IMR-90 (cell line): ENCODE measurements around the gene COL6A5. TPM values are rescaled to one million over a fixed set of nuclear protein-coding genes. Genes with fewer than 3 reads are reported as not detected.
"Not testable (repeated sequence)": the region's sequence is repeated elsewhere in the genome, so short reads cannot be mapped to it uniquely, and the experiment has no call there.

Experiments
- ATAC-seq: fragments of 200-7000 bp; cut with Tn5 transposase; 2 replicates; pipeline ENCODE4 v1.9.1; 2020; ENCODE audit warnings: low read depth, mild to moderate bottlenecking, moderate library complexity
- BruUV-seq: library from RNA; stranded (reverse); fragments of 400-500 nt; replicated peaks from 2 replicates; lab custom pipeline; 2021; lab: Mats Ljungman, UMichigan
- CTCF ChIA-PET: fragments of 300-600 bp; formaldehyde crosslinking; extraction: SDS; loops from one replicate; lab custom pipeline; 2021; ENCODE audit warnings: antibody characterized with exemption; lab: Yijun Ruan, JAX
- POLR2A ChIA-PET: fragments of 300-600 bp; sonication (Branson Sonifier 250); formaldehyde crosslinking; loops from one replicate; lab custom pipeline; 2022; ENCODE audit warnings: antibody characterized with exemption; ENCODE audit not compliant: unreplicated experiment; lab: Charles Lee
- DNase-seq: peaks from one replicate; pipeline ENCODE4 v3.0.0; 2013
- H2AFZ ChIP-seq: replicated peaks from 2 replicates; pipeline ENCODE3; 2013; ENCODE audit warnings: low read length, mild to moderate bottlenecking; ENCODE audit not compliant: poor library complexity
- H2AK5ac ChIP-seq: 2 replicates; pipeline ENCODE4 v1.6.1; 2013; ENCODE audit warnings: low read depth, low read length, inconsistent platforms
- H2AK9ac ChIP-seq: replicated peaks from 2 replicates; pipeline ENCODE3; 2013; ENCODE audit warnings: mild to moderate bottlenecking, low read depth, low read length, moderate library complexity; ENCODE audit not compliant: poor library complexity
- H2BK120ac ChIP-seq: 2 replicates; pipeline ENCODE4 v1.6.1; 2013; ENCODE audit warnings: low read depth, low read length, inconsistent platforms
- H2BK15ac ChIP-seq: 3 replicates; pipeline ENCODE4 v1.6.1; 2013; ENCODE audit warnings: low read depth, low read length, inconsistent platforms
- H2BK20ac ChIP-seq: 2 replicates; pipeline ENCODE4 v1.6.1; 2013; ENCODE audit warnings: low read depth, mild to moderate bottlenecking, inconsistent platforms, low read length, moderate library complexity
- H2BK5ac ChIP-seq: 2 replicates; pipeline ENCODE4 v1.6.1; 2013; ENCODE audit warnings: mild to moderate bottlenecking, low read depth, low read length, inconsistent platforms; ENCODE audit not compliant: poor library complexity, severe bottlenecking
- H3K14ac ChIP-seq: replicated peaks from 2 replicates; pipeline ENCODE4 v1.6.1; 2013; ENCODE audit warnings: low read depth, low read length, inconsistent platforms
- H3K18ac ChIP-seq: 2 replicates; pipeline ENCODE4 v1.6.1; 2013; ENCODE audit warnings: low read depth, low read length, control low read depth
- H3K23ac ChIP-seq: 2 replicates; pipeline ENCODE4 v1.6.1; 2013; ENCODE audit warnings: low read depth, low read length, inconsistent platforms
- H3K27ac ChIP-seq: 2 replicates; pipeline ENCODE4 v1.5.1; 2013; ENCODE audit warnings: mild to moderate bottlenecking, control low read depth, low read length; ENCODE audit not compliant: insufficient read depth
- H3K27me3 ChIP-seq: 2 replicates; pipeline ENCODE4 v1.6.1; 2013; ENCODE audit warnings: low read length; ENCODE audit not compliant: control insufficient read depth, insufficient read depth
- H3K36me3 ChIP-seq: 2 replicates; pipeline ENCODE4 v1.6.1; 2013; ENCODE audit warnings: low read length, mixed read lengths; ENCODE audit not compliant: control insufficient read depth, insufficient read depth
- H3K4ac ChIP-seq: 2 replicates; pipeline ENCODE4 v1.6.1; 2013; ENCODE audit warnings: low read depth, low read length, inconsistent platforms
- H3K4me1 ChIP-seq: 2 replicates; pipeline ENCODE4 v1.6.1; 2013; ENCODE audit warnings: low read length, mixed read lengths; ENCODE audit not compliant: control insufficient read depth, insufficient read depth
- H3K4me2 ChIP-seq: 2 replicates; pipeline ENCODE4 v1.6.1; 2013; ENCODE audit warnings: low read depth, mild to moderate bottlenecking, control low read depth, low read length, moderate library complexity
- H3K4me3 ChIP-seq: 2 replicates; pipeline ENCODE4 v1.5.1; 2013; ENCODE audit warnings: low read depth, mild to moderate bottlenecking, control low read depth, low read length, moderate library complexity; ENCODE audit not compliant: insufficient read depth
- H3K56ac ChIP-seq: 2 replicates; pipeline ENCODE4 v1.6.1; 2013; ENCODE audit warnings: low read length, inconsistent platforms; ENCODE audit not compliant: insufficient read depth; ENCODE audit errors: extremely low read depth
- H3K79me1 ChIP-seq, 2 experiments: 2 replicates each; pipeline ENCODE4 v1.6.1; 2013; ENCODE audit warnings: low read length in 2 of 2, inconsistent platforms in 1 of 2, low read depth in 1 of 2
- H3K9ac ChIP-seq: 2 replicates; pipeline ENCODE4 v1.6.1; 2013; ENCODE audit warnings: low read depth, low read length, control low read depth
- H3K9me1 ChIP-seq: 2 replicates; pipeline ENCODE4 v1.6.1; 2013; ENCODE audit warnings: low read length, inconsistent platforms; ENCODE audit not compliant: insufficient read depth
- H3K9me3 ChIP-seq: 2 replicates; pipeline ENCODE4 v1.6.1; 2013; ENCODE audit warnings: low read length; ENCODE audit not compliant: control insufficient read depth, insufficient read depth
- H4K20me1 ChIP-seq: 2 replicates; pipeline ENCODE4 v1.6.1; 2013; ENCODE audit warnings: low read length, inconsistent platforms; ENCODE audit not compliant: insufficient read depth
- H4K5ac ChIP-seq: 2 replicates; pipeline ENCODE4 v1.6.1; 2013; ENCODE audit warnings: mild to moderate bottlenecking, low read depth, low read length, control low read depth
- H4K8ac ChIP-seq, 2 experiments: 2 replicates each; pipeline ENCODE4 v1.6.1; 2013; ENCODE audit warnings: low read depth in 2 of 2, low read length in 2 of 2, control low read depth in 1 of 2, inconsistent platforms in 1 of 2
- H4K91ac ChIP-seq: 2 replicates; pipeline ENCODE4 v1.6.1; 2013; ENCODE audit warnings: low read depth, low read length, inconsistent platforms; ENCODE audit not compliant: insufficient read depth
- WGBS, 2 experiments: methylation state at CpG; one replicate each; pipeline versions ENCODE4 v1.1.5 to v1.1.7; 2013; ENCODE audit warnings: missing lambda C conversion rate in 2 of 2; ENCODE audit not compliant: insufficient read length in 1 of 2; ENCODE audit errors: extremely low coverage in 2 of 2; 5-methylcytosine and 5-hydroxymethylcytosine counted together
- dilution Hi-C: fragments of 300-500 bp; cut with HindIII; formaldehyde crosslinking; loops from one replicate; pipeline ENCODE4 v1.14.3; 2018; ENCODE audit warnings: low sequenced_read_pairs; ENCODE audit not compliant: unreplicated experiment
- in situ Hi-C: fragments of 300-500 bp; cut with MboI; formaldehyde crosslinking; loops from 3 replicates; pipeline ENCODE4 v1.14.3; 2019; ENCODE audit warnings: low sequenced_read_pairs, inconsistent platforms, mixed read lengths
- intact Hi-C: fragments of 100-400 bp; cut with micrococcal nuclease; formaldehyde crosslinking; loops from 2 replicates; pipeline ENCODE4 v1.10.0; 2022
- polyA plus RNA-seq, 3 experiments: library from polyadenylated mRNA; depleted of rRNA; stranded (reverse); fragments of >200 nt; gene quantifications; 2 replicates each; pipeline ENCODE4 v1.2.3, GENCODE V29; 2012; ENCODE audit warnings: low replicate concordance in 1 of 3
- total RNA-seq: library from RNA; depleted of rRNA; stranded (reverse); fragments of >200 nt; gene quantifications from 2 replicates; pipeline ENCODE4 v1.2.3, GENCODE V29; 2012

Gene COL6A5
- total and polyA plus RNA-seq, 2 of the 4 experiments (the other 2 are of a cell fraction), result not detected

DNA sequence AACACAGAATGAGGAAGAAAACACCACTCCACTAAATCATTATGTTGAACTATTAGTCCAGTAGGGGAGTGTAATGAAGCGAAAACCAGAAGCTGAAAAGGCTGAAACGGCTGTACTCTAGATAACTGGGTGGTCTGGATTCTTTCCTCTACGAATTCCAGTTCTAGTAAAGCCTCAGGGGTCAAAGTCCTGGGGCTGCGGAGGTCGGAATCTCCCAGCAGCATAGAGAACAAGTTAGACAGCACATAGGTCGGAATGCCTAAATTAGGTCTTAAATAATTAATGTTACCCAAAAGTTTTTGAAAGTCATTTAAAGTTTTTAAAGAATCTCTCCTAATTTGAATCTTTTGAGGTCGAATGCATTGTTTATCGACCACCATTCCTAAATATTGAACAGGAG, 102.7 kb downstream of the COL6A5 start:
- H3K4me3 ChIP-seq, H4K5ac ChIP-seq, H3K9me3 ChIP-seq, H2AK5ac ChIP-seq, H3K18ac ChIP-seq, H3K9me1 ChIP-seq, H4K91ac ChIP-seq, intact Hi-C loops, H3K4me2 ChIP-seq, H3K4me1 ChIP-seq, H3K56ac ChIP-seq, DNase-seq, H3K79me1 ChIP-seq, in situ Hi-C loops, POLR2A ChIA-PET, H2BK15ac ChIP-seq, H4K8ac ChIP-seq, H3K27me3 ChIP-seq, H3K14ac ChIP-seq, CTCF ChIA-PET, H3K23ac ChIP-seq, dilution Hi-C loops, H3K36me3 ChIP-seq, H2BK20ac ChIP-seq, H3K4ac ChIP-seq, H2BK5ac ChIP-seq, ATAC-seq, H3K27ac ChIP-seq, H2AK9ac ChIP-seq, H4K20me1 ChIP-seq, H2BK120ac ChIP-seq, BruUV-seq, H2AFZ ChIP-seq, H3K9ac ChIP-seq: not testable (repeated sequence)
- no CpG with 5 or more reads among the region's 8 CpGs for WGBS, 2 experiments
